Astrocyte of the cerebellum (primary cell): ENCODE measurements around the gene ELMOD3.
"Not testable (repeated sequence)": the region's sequence is repeated elsewhere in the genome, so short reads cannot be mapped to it uniquely, and the experiment has no call there.

ENCODE experiments used
- DNase-seq: peaks from one replicate; pipeline ENCODE4 v3.0.0-alpha.2; 2011; ENCODE audit warnings: low read depth
- H3K4me3 ChIP-seq: 2 replicates; pipeline ENCODE4 v1.5.1; 2011; ENCODE audit warnings: mild to moderate bottlenecking, low read depth, low read length, moderate library complexity
- in situ Hi-C: cut with HindIII; loops from 2 replicates; pipeline ENCODE4 v1.10.0; 2017; ENCODE audit warnings: low sequenced_read_pairs
- TF ChIP-seq, protein P1 (sequence below): IDR thresholded peaks from 2 replicates; pipeline ENCODE4 v1.5.1; 2012; ENCODE audit warnings: low read length, low read depth, moderate library complexity, mild to moderate bottlenecking; ENCODE audit errors: missing control alignments

The ELMOD3 gene

DNA sequence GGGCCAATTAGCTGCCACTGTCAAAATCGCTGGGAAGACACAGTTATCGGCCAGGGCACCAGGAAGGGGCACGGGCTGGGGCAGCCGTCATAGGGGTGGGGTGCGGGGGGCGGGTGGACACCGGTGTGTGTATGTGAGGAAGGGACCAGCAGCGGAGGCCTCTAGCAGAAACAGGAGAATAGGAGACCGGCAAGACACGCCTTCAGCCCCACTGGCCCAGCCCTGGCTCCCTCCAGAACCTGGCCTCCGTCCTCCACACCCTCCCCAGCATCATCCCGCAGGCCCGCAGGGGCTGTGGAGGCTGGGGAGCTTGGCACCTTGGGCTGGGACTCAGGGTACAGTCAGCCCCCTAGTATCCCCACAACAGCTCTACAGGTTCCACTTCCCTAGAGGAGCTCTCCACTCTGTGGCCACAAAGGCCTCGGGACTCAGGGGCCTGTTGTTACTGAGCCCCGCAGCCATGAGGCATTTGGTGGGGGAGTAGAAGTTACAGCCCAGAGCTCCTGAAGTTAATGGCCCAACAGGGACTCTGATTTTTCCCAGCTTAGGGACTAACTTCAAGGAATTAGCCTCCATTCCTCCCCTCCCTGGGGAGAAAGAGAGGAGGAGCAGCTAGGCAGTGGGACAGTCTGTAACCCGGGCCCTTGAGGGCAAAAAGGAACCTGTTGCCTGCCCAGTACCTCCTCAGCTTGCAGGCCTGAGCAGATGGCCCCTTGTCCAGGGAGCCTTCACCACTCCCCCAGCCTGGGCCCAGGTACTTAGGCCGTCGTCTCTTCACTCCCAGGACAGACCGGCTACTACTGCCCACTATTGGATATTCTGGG is 83.8 kb downstream of the ELMOD3 start:
- no peak for DNase-seq
- TF ChIP-seq, protein P1, sequence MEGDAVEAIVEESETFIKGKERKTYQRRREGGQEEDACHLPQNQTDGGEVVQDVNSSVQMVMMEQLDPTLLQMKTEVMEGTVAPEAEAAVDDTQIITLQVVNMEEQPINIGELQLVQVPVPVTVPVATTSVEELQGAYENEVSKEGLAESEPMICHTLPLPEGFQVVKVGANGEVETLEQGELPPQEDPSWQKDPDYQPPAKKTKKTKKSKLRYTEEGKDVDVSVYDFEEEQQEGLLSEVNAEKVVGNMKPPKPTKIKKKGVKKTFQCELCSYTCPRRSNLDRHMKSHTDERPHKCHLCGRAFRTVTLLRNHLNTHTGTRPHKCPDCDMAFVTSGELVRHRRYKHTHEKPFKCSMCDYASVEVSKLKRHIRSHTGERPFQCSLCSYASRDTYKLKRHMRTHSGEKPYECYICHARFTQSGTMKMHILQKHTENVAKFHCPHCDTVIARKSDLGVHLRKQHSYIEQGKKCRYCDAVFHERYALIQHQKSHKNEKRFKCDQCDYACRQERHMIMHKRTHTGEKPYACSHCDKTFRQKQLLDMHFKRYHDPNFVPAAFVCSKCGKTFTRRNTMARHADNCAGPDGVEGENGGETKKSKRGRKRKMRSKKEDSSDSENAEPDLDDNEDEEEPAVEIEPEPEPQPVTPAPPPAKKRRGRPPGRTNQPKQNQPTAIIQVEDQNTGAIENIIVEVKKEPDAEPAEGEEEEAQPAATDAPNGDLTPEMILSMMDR: no peak
- in situ Hi-C loops: no loop called here
- H3K4me3 ChIP-seq: no peak overlapping the region

DNA sequence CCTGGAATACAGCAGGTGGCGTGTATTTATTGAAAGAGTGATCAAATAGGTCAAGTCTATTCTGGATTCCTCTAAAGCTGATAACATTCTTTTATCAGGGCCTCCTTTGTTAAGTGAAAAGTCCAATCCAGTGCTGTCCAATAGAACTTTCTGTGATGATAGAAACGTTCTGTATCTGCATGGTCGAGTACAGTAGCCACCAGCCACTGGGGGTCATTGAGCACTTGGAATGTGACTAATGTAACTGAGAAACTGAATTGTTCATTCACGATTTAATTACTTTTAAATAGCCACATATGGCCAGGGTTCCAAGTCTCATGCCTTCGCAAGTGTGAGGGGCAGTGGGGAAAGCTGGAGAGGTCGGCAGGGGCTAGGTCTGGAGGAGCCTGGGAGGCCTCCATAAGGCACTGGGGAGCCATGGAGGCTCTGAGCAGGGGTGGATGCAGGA is 84.5 kb downstream of the ELMOD3 start:
- no peak overlapping the region for H3K4me3 ChIP-seq
- in situ Hi-C loops: no loop called here
- no peak for DNase-seq
- TF ChIP-seq, protein P1: no peak

DNA sequence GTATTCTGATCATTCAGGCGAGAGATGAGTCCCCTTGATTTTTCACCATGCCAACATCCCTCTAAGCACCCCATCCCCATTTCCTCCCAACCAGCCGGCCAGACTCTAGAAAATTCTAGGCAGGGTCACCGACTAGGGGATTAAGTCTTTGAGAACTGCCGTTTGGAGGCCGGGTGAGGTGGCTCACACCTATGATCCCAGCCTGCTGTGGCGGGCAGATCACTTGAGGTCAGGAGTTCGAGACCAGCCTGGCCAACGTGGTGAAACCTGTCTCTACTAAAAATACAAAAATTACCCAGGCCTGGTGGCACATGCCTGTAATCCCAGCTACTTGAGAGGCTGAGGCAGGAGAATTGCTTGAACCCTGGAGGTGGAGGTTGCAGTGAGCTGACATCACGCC is 85.0 kb downstream of the ELMOD3 start:
- H3K4me3 ChIP-seq, DNase-seq, in situ Hi-C loops: not testable (repeated sequence)

GRCh38 chr2:85439986-85440385 is 85.4 kb downstream of the ELMOD3 start:
- TF ChIP-seq, protein P1: no peak
- no peak overlapping the region for H3K4me3 ChIP-seq
- in situ Hi-C loops: no loop called here
- no peak for DNase-seq

GRCh38 chr2:85440729-85441128 is 86.2 kb downstream of the ELMOD3 start:
- TF ChIP-seq, protein P1: no peak
- in situ Hi-C loops: no loop called here
- no peak overlapping the region for H3K4me3 ChIP-seq
- no peak for DNase-seq
